Cardiac muscle cell (in vitro differentiated cells and primary cell): ENCODE measurements around the gene INTS12. TPM values are rescaled to one million over a fixed set of nuclear protein-coding genes. Genes with fewer than 3 reads are reported as not detected.

ENCODE experiments used
- DNase-seq, 2 donors: peaks; one replicate each; pipeline versions ENCODE4 v3.0.0 to v3.0.0-alpha.2; 2010 to 2017; ENCODE audit warnings: low read depth in 1 of 2, low spot score in 1 of 2
- H3K27ac ChIP-seq: fragments of 200-600 bp; sonication (generic); 2 replicates; pipeline ENCODE4 v1.5.1; 2016
- H3K27me3 ChIP-seq: fragments of 200-600 bp; sonication (generic); 2 replicates; pipeline ENCODE4 v1.6.0; 2016; ENCODE audit warnings: control low read depth
- H3K36me3 ChIP-seq: fragments of 200-600 bp; sonication (generic); 2 replicates; pipeline ENCODE4 v1.5.1; 2016; ENCODE audit warnings: control low read depth
- H3K4me1 ChIP-seq: fragments of 200-600 bp; sonication (generic); 2 replicates; pipeline ENCODE4 v1.8.1; 2017; ENCODE audit warnings: low read depth, mild to moderate bottlenecking, mixed run types
- H3K4me3 ChIP-seq: fragments of 200-600 bp; sonication (generic); 2 replicates; pipeline ENCODE4 v1.5.1; 2016; ENCODE audit warnings: mild to moderate bottlenecking
- H3K9me3 ChIP-seq: fragments of 200-600 bp; sonication (generic); 2 replicates; pipeline ENCODE4 v1.5.1; 2017; ENCODE audit warnings: low read depth, mild to moderate bottlenecking, control low read depth
- CTCF ChIP-seq: IDR thresholded peaks from 2 replicates; pipeline ENCODE4 v1.5.1; 2012; ENCODE audit warnings: low read depth, mild to moderate bottlenecking, low read length
- polyA plus RNA-seq: library from polyadenylated mRNA; unstranded; fragments of >200 nt; fragmentation: Nextera tagmentation; extraction: Ambion mirVana; gene quantifications from 2 replicates; pipeline ENCODE4 v1.2.1, GENCODE V29; 2016
- total RNA-seq: library from RNA; depleted of rRNA; stranded (reverse); fragments of >200 nt; gene quantifications from 2 replicates; pipeline ENCODE4 v1.2.3, GENCODE V29; 2016

The INTS12 gene
- total and polyA plus RNA-seq, 2 experiments from 2014 or later, result 21.8 to 34.8 TPM

GRCh38 chr4:105679186-105679585, 29.3 kb downstream of the INTS12 start:
- no peak for TF ChIP-seq CTCF
- Histone ChIP-seq H3K27ac (no peak overlapping the region), H3K4me1 (no peaks in the 10 kb centered on the region), H3K27me3 (no peaks in the 10 kb centered on the region), H3K4me3 (no peak overlapping the region), H3K36me3 (peaks cover 22% of the 10 kb centered on the region), H3K9me3 (no peaks in the 10 kb centered on the region)
- no peak for DNase-seq

DNA sequence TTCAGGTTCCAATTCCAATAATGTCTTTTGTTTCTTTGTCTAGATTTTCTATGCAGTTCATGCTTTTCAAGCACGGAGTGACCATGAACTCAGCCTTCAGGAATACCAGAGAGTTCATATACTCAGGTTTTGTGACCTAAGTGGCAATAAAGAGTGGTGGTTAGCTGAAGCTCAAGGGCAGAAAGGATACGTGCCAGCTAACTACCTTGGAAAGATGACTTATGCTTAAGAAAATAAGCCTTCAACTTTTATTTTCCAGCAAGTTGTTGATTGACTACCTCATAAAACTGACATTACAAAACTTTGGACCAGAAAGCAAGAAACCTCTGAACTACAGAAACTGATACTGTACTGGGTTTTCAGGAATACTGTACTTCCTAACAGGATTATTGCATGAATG, 30.8 kb downstream of the INTS12 start:
- no peaks in the 10 kb centered on the region for H3K9me3 ChIP-seq
- H3K36me3 ChIP-seq, result peaks cover 10% of the 10 kb centered on the region
- no peak for TF ChIP-seq CTCF
- H3K4me1 ChIP-seq, result no peaks in the 10 kb centered on the region
- no peaks in the 10 kb centered on the region for H3K27me3 ChIP-seq
- no peak for DNase-seq
- no peak overlapping the region for H3K4me3 ChIP-seq
- no peak overlapping the region for H3K27ac ChIP-seq

- DNase-seq, result no peak
- no peaks in the 10 kb centered on the region for H3K9me3 ChIP-seq
Measured at GRCh38 chr4:105674011-105674410, 34.5 kb downstream of the INTS12 start.

GRCh38 chr4:105671301-105671700, 37.2 kb downstream of the INTS12 start:
- no peak for TF ChIP-seq CTCF
- Histone ChIP-seq H3K4me1 (no peaks in the 10 kb centered on the region), H3K27ac (no peak overlapping the region), H3K9me3 (no peaks in the 10 kb centered on the region), H3K27me3 (no peaks in the 10 kb centered on the region), H3K4me3 (no peak overlapping the region), H3K36me3 (no peaks in the 10 kb centered on the region)
- no peak for DNase-seq

More at GRCh38 chr4:105674011-105674410, 34.5 kb downstream of the INTS12 start:
- Histone ChIP-seq H3K36me3 (no peaks in the 10 kb centered on the region), H3K4me3 (no peak overlapping the region), H3K27ac (no peak overlapping the region), H3K4me1 (no peaks in the 10 kb centered on the region), H3K27me3 (no peaks in the 10 kb centered on the region)
- TF ChIP-seq CTCF, result no peak

GRCh38 chr4:105670684-105671083, 37.8 kb downstream of the INTS12 start:
- TF ChIP-seq CTCF, result no peak
- DNase-seq, result no peak
- no peaks in the 10 kb centered on the region for H3K9me3 ChIP-seq
- H3K36me3 ChIP-seq, result no peaks in the 10 kb centered on the region
- no peaks in the 10 kb centered on the region for H3K27me3 ChIP-seq
- H3K27ac ChIP-seq, result no peak overlapping the region
- H3K4me1 ChIP-seq, result no peaks in the 10 kb centered on the region
- H3K4me3 ChIP-seq, result no peak overlapping the region

- Histone ChIP-seq H3K27me3 (peaks cover 3% of the 10 kb centered on the region), H3K4me3 (no peak overlapping the region), H3K9me3 (no peaks in the 10 kb centered on the region), H3K27ac (no peak overlapping the region), H3K36me3 (no peaks in the 10 kb centered on the region), H3K4me1 (no peaks in the 10 kb centered on the region)
- peak; percentile 30 to 71 for DNase-seq
- TF ChIP-seq CTCF, result peak; percentile 44
Measured at GRCh38 chr4:105666693-105667092, 41.8 kb downstream of the INTS12 start.
